HepG2 (cell line): ENCODE results near the gene CRISP3. TPM values are rescaled to one million over a fixed set of nuclear protein-coding genes. Genes with fewer than 3 reads are reported as not detected.

ENCODE experiments used
- ATAC-seq: fragments of 200-7000 bp; cut with Tn5 transposase; 3 replicates; pipeline ENCODE4 v1.9.1; 2020; ENCODE audit warnings: mild to moderate bottlenecking, moderate library complexity
- BruUV-seq: library from RNA; stranded (reverse); fragments of 400-500 nt; replicated peaks from 2 replicates; lab custom pipeline; 2021; lab: Mats Ljungman, UMichigan
- CTCF ChIA-PET: fragments of 300-600 bp; formaldehyde crosslinking; extraction: SDS; loops from one replicate; lab custom pipeline; 2021; ENCODE audit warnings: low total read pairs, inconsistent platforms, low intra/inter-chr PET ratio; lab: Yijun Ruan, JAX
- POLR2A ChIA-PET: fragments of 350-600 bp; sonication (Branson Sonifier 250); formaldehyde crosslinking; loops from one replicate; lab custom pipeline; 2020; ENCODE audit warnings: antibody characterized with exemption, inconsistent platforms; lab: Yijun Ruan, JAX
- DNase-seq: peaks from one replicate; pipeline ENCODE4 v3.0.0-alpha.2; 2015; ENCODE audit warnings: low spot score
- FAIRE-seq: peaks from 3 replicates; lab custom pipeline; 2011; peaks lifted over from hg19 to GRCh38; lab: Jason Lieb, UNC
- H2AFZ ChIP-seq: one replicate; pipeline ENCODE4 v1.6.1; 2011; ENCODE audit warnings: low read length, inconsistent platforms
- H3K27ac ChIP-seq: fragments of 300-600 bp; 3 replicates; pipeline ENCODE4 v1.8.0; 2011; ENCODE audit warnings: mixed run types, mild to moderate bottlenecking, mixed read lengths, low read length, inconsistent platforms; ENCODE audit not compliant: insufficient read depth; ENCODE audit errors: extremely low read length
- H3K27me3 ChIP-seq, 2 experiments: fragments of 200-600 bp in 1 of 2; 2 replicates in 1 of 2; 3 replicates in 1 of 2; pipeline versions ENCODE4 v1.6.0 to v1.8.0; 2011; ENCODE audit warnings: low read length in 2 of 2, mild to moderate bottlenecking in 2 of 2, moderate library complexity in 2 of 2, inconsistent platforms in 1 of 2; ENCODE audit not compliant: insufficient read depth in 2 of 2, control insufficient read depth in 1 of 2
- H3K36me3 ChIP-seq, 2 experiments: fragments of 200-600 bp in 1 of 2; replicated peaks in 1 of 2; 2 replicates in 1 of 2; 3 replicates in 1 of 2; pipeline versions ENCODE4 v1.5.1 to v1.8.0; 2011; ENCODE audit warnings: low read length in 2 of 2, inconsistent platforms in 1 of 2; ENCODE audit not compliant: insufficient read depth in 2 of 2, control insufficient read depth in 1 of 2
- H3K4me1 ChIP-seq: 2 replicates; pipeline ENCODE4 v1.5.1; 2012; ENCODE audit warnings: low read length, inconsistent platforms; ENCODE audit not compliant: insufficient read depth
- H3K4me2 ChIP-seq: 2 replicates; pipeline ENCODE4 v1.6.0; 2011; ENCODE audit warnings: low read depth, low read length, inconsistent platforms
- H3K4me3 ChIP-seq, 3 experiments: fragments of 200-600 bp in 1 of 3; sonication (generic), shearing (Covaris generic) in 1 of 3; replicated peaks in 1 of 3; 2 replicates each; pipeline ENCODE4 v1.5.1; 2011 to 2016; ENCODE audit warnings: low read length in 3 of 3, inconsistent platforms in 2 of 3, low read depth in 2 of 3, mild to moderate bottlenecking in 2 of 3, control low read depth in 1 of 3, mixed read lengths in 1 of 3; ENCODE audit not compliant: insufficient read depth in 1 of 3
- H3K79me2 ChIP-seq: one replicate; pipeline ENCODE4 v1.6.1; 2011; ENCODE audit warnings: low read length, inconsistent platforms; ENCODE audit not compliant: insufficient read depth
- H3K9ac ChIP-seq: 2 replicates; pipeline ENCODE4 v1.6.0; 2011; ENCODE audit warnings: mild to moderate bottlenecking, low read depth, low read length, inconsistent platforms; ENCODE audit not compliant: insufficient read depth
- H3K9me3 ChIP-seq: 2 replicates; pipeline ENCODE4 v1.5.1; 2012; ENCODE audit warnings: mild to moderate bottlenecking, low read length
- H4K20me1 ChIP-seq: 2 replicates; pipeline ENCODE4 v1.6.0; 2011; ENCODE audit warnings: inconsistent platforms, mild to moderate bottlenecking, low read length, moderate library complexity; ENCODE audit not compliant: insufficient read depth
- ADNP ChIP-seq: sonication (generic); formaldehyde crosslinking; IDR thresholded peaks from 2 replicates; pipeline ENCODE4 v1.4.0; 2020; ENCODE audit warnings: missing genetic modification reagents
- BRD4 ChIP-seq: sonication (generic); formaldehyde crosslinking; IDR thresholded peaks from 2 replicates; pipeline ENCODE4 v1.4.0; 2020; ENCODE audit warnings: missing genetic modification reagents
- DMAP1 ChIP-seq: IDR thresholded peaks from 2 replicates; pipeline ENCODE4 v1.6.1; 2016
- FOXC1 ChIP-seq: sonication (generic); formaldehyde crosslinking; IDR thresholded peaks from 2 replicates; pipeline ENCODE4 v1.8.0; 2022; ENCODE audit warnings: mild to moderate bottlenecking, missing genetic modification reagents, borderline replicate concordance
- MAFF ChIP-seq: IDR thresholded peaks from 2 replicates; pipeline ENCODE4 v1.6.1; 2011; ENCODE audit warnings: low read depth, low read length, improper control_type of control experiment
- PAX8 ChIP-seq: sonication (generic); formaldehyde crosslinking; IDR thresholded peaks from 2 replicates; pipeline ENCODE4 v1.8.0; 2022; ENCODE audit warnings: mild to moderate bottlenecking, missing genetic modification reagents, borderline replicate concordance
- SIN3A ChIP-seq: IDR thresholded peaks from 2 replicates; pipeline ENCODE4 v1.6.1; 2011; ENCODE audit warnings: low read depth, mild to moderate bottlenecking, control low read depth, low read length, borderline replicate concordance
- ZEB1 ChIP-seq: IDR thresholded peaks from 2 replicates; pipeline ENCODE4 v1.6.1; 2012; ENCODE audit warnings: mild to moderate bottlenecking, low read depth, inconsistent platforms; ENCODE audit not compliant: insufficient replicate concordance
- ZFP90 ChIP-seq: sonication (generic); formaldehyde crosslinking; IDR thresholded peaks from 2 replicates; pipeline ENCODE4 v1.8.0; 2022; ENCODE audit warnings: missing genetic modification reagents, mild to moderate bottlenecking, inconsistent platforms, borderline replicate concordance
- ZNF333 ChIP-seq: sonication (generic); formaldehyde crosslinking; IDR thresholded peaks from 2 replicates; pipeline ENCODE4 v1.4.0; 2020; ENCODE audit warnings: mild to moderate bottlenecking, missing genetic modification reagents, borderline replicate concordance
- ZNF382 ChIP-seq: sonication (generic); formaldehyde crosslinking; IDR thresholded peaks from 2 replicates; pipeline ENCODE4 v1.5.0; 2020; ENCODE audit warnings: missing genetic modification reagents, mild to moderate bottlenecking, borderline replicate concordance
- ZNF556 ChIP-seq: sonication (generic); formaldehyde crosslinking; IDR thresholded peaks from 2 replicates; pipeline ENCODE4 v1.4.0; 2020; ENCODE audit warnings: mild to moderate bottlenecking, missing genetic modification reagents, borderline replicate concordance
- ZNF598 ChIP-seq: sonication (generic); formaldehyde crosslinking; IDR thresholded peaks from 2 replicates; pipeline ENCODE4 v1.5.1; 2020; ENCODE audit warnings: mild to moderate bottlenecking, missing genetic modification reagents, borderline replicate concordance
- ZNF605 ChIP-seq: sonication (generic); formaldehyde crosslinking; IDR thresholded peaks from 2 replicates; pipeline ENCODE4 v1.8.0; 2022; ENCODE audit warnings: mild to moderate bottlenecking, missing genetic modification reagents
- ZNF713 ChIP-seq: sonication (generic); formaldehyde crosslinking; IDR thresholded peaks from 2 replicates; pipeline ENCODE4 v1.4.0; 2020; ENCODE audit warnings: mild to moderate bottlenecking, missing genetic modification reagents
- WGBS: methylation state at CpG from one replicate; pipeline ENCODE4 v1.1.6; 2017; ENCODE audit warnings: low lambda C conversion rate; 5-methylcytosine and 5-hydroxymethylcytosine counted together
- in situ Hi-C: cut with HindIII; loops from 2 replicates; pipeline ENCODE4 v1.10.0; 2017; ENCODE audit warnings: low pct_unique_long_range_greater_than_20kb; ENCODE audit not compliant: extremely low pct_ligation_motif_present
- intact Hi-C: fragments of 100-400 bp; cut with micrococcal nuclease; formaldehyde crosslinking; loops from one replicate; pipeline ENCODE4 v1.10.0; 2022; ENCODE audit not compliant: unreplicated experiment
- polyA plus RNA-seq, 8 experiments: library from polyadenylated mRNA; depleted of rRNA in 3 of 8; stranded (reverse) in 7 of 8; unstranded in 1 of 8; fragments of >200 nt; fragmentation: Illumina TruSeq in 4 of 8; extraction: Trizol in 4 of 8; gene quantifications; 2 replicates each; pipeline versions ENCODE4 v1.2.1 to v1.2.3, GENCODE V29; 2011 to 2016; ENCODE audit warnings: low read depth in 4 of 8, missing spikeins in 1 of 8, mixed read lengths in 1 of 8; ENCODE audit not compliant: insufficient read depth in 1 of 8
- total RNA-seq, 5 experiments: library from RNA; depleted of rRNA; stranded (reverse); fragments of >200 nt; fragmentation: Illumina TruSeq; extraction: Trizol; gene quantifications; 2 replicates each; pipeline ENCODE4 v1.2.3, GENCODE V29; 2016; ENCODE audit warnings: low read depth in 1 of 5
- TF ChIP-seq, protein P1 (sequence below): sonication (generic); formaldehyde crosslinking; IDR thresholded peaks from 2 replicates; pipeline ENCODE4 v1.5.0; 2020; ENCODE audit warnings: missing genetic modification reagents, mild to moderate bottlenecking, borderline replicate concordance
- TF ChIP-seq, protein P2 (sequence below): sonication (generic); formaldehyde crosslinking; IDR thresholded peaks from 2 replicates; pipeline ENCODE4 v1.5.0; 2020; ENCODE audit warnings: missing genetic modification reagents
- TF ChIP-seq, protein P3 (sequence below): sonication (generic); formaldehyde crosslinking; IDR thresholded peaks from 2 replicates; pipeline ENCODE4 v1.8.0; 2022; ENCODE audit warnings: missing genetic modification reagents, mild to moderate bottlenecking, inconsistent platforms, borderline replicate concordance
- TF ChIP-seq, protein P4 (sequence below): IDR thresholded peaks from 2 replicates; pipeline ENCODE4 v1.6.1; 2012; ENCODE audit warnings: low read depth, low read length, improper control_type of control experiment

Gene CRISP3
- total and polyA plus RNA-seq, 2 of the 13 experiments (the other 11 are each of a cell fraction or from before 2014, with no cell fraction given): not detected

DNA sequence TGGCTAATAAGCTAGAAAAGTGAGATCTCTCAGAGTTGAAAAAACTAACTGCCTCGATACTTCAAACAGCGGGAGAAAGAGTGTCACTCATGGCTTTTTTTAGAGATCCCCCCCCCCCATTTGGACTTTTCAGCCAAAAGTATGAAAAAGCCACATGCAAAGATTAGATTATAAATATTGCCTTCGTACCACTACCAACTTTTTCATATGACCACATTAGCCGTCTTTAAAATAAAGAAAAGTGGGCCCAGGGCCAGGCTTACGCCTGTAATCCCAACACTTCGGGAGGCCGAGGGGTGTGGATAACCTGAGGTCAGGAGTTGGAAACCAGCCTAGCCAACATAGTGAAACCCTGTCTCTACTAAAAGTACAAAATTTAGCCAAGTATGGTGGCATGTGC, 38.5 kb upstream of the CRISP3 start:
- H3K9ac ChIP-seq: no peak overlapping the region
- intact Hi-C loops (no loop called here), in situ Hi-C loops (no loop called here)
- ATAC-seq: no peak
- no peak overlapping the region for H2AFZ ChIP-seq
- no peak for FAIRE-seq
- ChIA-PET POLR2A (no interaction called here), CTCF (no interaction called here)
- DNase-seq: no peak
- H4K20me1 ChIP-seq: no peaks in the 10 kb centered on the region
- no peak overlapping the region for H3K4me3 ChIP-seq
- no peak overlapping the region for H3K27ac ChIP-seq
- H3K79me2 ChIP-seq: no peaks in the 10 kb centered on the region
- no peak overlapping the region for H3K4me2 ChIP-seq
- TF ChIP-seq ZNF713 (no peak), ADNP (CRISPR knock-in tag) (no peak), ZNF333 (no peak), DMAP1 (CRISPR knock-in tag) (no peak), BRD4 (CRISPR knock-in tag) (no peak), MAFF (no peak), FOXC1 (CRISPR knock-in tag) (no peak), ZFP90 (CRISPR knock-in tag) (no peak), ZEB1 (no peak), ZNF605 (no peak), ZNF556 (CRISPR knock-in tag) (no peak), ZNF382 (CRISPR knock-in tag) (no peak), SIN3A (no peak), ZNF598 (CRISPR knock-in tag) (no peak), PAX8 (CRISPR knock-in tag) (no peak)
- TF ChIP-seq, protein P1, sequence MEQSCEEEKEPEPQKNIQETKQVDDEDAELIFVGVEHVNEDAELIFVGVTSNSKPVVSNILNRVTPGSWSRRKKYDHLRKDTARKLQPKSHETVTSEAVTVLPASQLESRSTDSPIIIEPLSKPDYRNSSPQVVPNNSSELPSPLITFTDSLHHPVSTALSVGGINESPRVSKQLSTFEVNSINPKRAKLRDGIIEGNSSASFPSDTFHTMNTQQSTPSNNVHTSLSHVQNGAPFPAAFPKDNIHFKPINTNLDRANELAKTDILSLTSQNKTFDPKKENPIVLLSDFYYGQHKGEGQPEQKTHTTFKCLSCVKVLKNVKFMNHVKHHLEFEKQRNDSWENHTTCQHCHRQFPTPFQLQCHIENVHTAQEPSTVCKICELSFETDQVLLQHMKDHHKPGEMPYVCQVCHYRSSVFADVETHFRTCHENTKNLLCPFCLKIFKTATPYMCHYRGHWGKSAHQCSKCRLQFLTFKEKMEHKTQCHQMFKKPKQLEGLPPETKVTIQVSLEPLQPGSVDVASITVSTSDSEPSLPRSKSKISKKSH (CRISPR knock-in tag): no peak
- TF ChIP-seq, protein P2, sequence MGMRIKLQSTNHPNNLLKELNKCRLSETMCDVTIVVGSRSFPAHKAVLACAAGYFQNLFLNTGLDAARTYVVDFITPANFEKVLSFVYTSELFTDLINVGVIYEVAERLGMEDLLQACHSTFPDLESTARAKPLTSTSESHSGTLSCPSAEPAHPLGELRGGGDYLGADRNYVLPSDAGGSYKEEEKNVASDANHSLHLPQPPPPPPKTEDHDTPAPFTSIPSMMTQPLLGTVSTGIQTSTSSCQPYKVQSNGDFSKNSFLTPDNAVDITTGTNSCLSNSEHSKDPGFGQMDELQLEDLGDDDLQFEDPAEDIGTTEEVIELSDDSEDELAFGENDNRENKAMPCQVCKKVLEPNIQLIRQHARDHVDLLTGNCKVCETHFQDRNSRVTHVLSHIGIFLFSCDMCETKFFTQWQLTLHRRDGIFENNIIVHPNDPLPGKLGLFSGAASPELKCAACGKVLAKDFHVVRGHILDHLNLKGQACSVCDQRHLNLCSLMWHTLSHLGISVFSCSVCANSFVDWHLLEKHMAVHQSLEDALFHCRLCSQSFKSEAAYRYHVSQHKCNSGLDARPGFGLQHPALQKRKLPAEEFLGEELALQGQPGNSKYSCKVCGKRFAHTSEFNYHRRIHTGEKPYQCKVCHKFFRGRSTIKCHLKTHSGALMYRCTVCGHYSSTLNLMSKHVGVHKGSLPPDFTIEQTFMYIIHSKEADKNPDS (CRISPR knock-in tag): no peak
- TF ChIP-seq, protein P3, sequence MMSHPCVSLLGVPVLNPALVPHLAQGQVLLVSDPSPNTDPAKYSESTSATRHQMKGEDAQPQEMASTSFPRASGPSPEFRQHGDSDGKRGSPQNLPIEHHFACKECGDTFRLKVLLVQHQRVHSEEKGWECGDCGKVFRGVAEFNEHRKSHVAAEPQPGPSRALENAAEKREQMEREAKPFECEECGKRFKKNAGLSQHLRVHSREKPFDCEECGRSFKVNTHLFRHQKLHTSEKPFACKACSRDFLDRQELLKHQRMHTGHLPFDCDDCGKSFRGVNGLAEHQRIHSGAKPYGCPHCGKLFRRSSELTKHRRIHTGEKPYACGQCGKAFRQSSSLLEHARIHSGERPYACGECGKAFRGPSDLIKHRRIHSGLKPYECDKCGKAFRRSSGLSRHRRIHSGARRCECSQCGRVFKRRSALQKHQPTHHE: no peak
- TF ChIP-seq, protein P4, sequence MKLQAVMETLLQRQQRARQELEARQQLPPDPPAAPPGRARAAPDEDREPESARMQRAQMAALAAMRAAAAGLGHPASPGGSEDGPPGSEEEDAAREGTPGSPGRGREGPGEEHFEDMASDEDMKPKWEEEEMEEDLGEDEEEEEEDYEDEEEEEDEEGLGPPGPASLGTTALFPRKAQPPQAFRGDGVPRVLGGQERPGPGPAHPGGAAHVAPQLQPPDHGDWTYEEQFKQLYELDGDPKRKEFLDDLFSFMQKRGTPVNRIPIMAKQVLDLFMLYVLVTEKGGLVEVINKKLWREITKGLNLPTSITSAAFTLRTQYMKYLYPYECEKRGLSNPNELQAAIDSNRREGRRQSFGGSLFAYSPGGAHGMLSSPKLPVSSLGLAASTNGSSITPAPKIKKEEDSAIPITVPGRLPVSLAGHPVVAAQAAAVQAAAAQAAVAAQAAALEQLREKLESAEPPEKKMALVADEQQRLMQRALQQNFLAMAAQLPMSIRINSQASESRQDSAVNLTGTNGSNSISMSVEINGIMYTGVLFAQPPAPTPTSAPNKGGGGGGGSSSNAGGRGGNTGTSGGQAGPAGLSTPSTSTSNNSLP: no peak
- 78% methylated on average over 7 of the region's 7 CpGs for WGBS
- H3K36me3 ChIP-seq: no peaks in the 10 kb centered on the region
- no TSS peak for BruUV-seq
- H3K4me1 ChIP-seq: no peaks in the 10 kb centered on the region
- no peaks in the 10 kb centered on the region; a peak in 1 of 5 replicates for H3K27me3 ChIP-seq
- H3K9me3 ChIP-seq: no peaks in the 10 kb centered on the region
